T47D (cell line): ENCODE measurements around the gene DIAPH2.

ENCODE experiments used
- DNase-seq, 2 experiments: peaks; one replicate each; pipeline versions ENCODE4 v3.0.0 to v3.0.0-alpha.2; 2011 to 2012; ENCODE audit warnings: low read depth in 1 of 2, low spot score in 1 of 2
- JUND ChIP-seq: IDR thresholded peaks from 2 replicates; pipeline ENCODE4 v1.6.1; 2012; ENCODE audit warnings: low read depth
- in situ Hi-C: cut with HindIII; loops from 2 replicates; pipeline ENCODE4 v1.10.0; 2016; ENCODE audit warnings: low sequenced_read_pairs, low pct_unique_long_range_greater_than_20kb

The DIAPH2 gene

GRCh38 chrX:97016106-97016505 is 331.5 kb downstream of the DIAPH2 start:
- no peak for TF ChIP-seq JUND
- DNase-seq: no peak
- in situ Hi-C loops: no loop called here

DNA sequence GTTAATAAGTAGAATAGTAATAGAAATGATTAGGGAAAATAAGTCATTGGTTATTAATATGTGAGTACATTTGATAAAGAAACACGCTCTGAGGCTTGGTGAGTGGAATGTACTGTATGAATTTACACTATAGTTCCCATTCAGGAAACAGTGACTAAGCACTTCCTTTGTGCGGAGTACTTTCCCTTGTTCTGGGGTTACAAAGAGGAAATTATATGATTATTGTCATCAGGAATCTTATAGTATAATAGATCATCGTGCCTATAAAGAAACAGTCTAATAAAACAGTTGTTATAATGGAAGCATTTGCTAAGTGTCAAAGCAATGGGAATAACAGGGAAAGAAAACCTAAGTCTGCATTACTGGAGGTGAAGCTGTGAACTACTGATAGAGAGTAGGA is 337.0 kb downstream of the DIAPH2 start:
- no peak for DNase-seq
- TF ChIP-seq JUND: no peak
- in situ Hi-C loops: no loop called here

DNA sequence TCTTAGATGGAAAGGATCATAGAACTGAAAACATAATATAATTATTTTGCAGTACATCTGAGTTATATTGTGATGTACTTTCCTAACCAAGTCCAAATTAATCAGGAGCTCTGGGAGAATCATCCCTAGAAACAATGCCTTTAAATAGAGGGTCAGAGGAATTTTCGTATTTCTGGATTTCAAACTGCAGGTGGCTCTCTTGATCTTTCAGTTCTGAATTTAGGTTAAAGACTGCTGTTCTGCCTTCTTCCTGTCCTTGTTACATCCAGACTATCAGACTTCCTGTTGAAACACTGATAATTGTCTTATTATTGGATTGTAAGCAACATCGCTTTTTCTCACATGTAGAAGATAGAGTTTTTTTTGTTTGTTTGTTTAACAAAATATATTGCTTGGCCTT is 341.8 kb downstream of the DIAPH2 start:
- in situ Hi-C loops: no loop called here
- peak in 1 of 2 experiments; percentile 4 for DNase-seq
- TF ChIP-seq JUND: no peak

- TF ChIP-seq JUND: no peak
Measured at GRCh38 chrX:97027384-97027922, 342.8 kb downstream of the DIAPH2 start.

DNA sequence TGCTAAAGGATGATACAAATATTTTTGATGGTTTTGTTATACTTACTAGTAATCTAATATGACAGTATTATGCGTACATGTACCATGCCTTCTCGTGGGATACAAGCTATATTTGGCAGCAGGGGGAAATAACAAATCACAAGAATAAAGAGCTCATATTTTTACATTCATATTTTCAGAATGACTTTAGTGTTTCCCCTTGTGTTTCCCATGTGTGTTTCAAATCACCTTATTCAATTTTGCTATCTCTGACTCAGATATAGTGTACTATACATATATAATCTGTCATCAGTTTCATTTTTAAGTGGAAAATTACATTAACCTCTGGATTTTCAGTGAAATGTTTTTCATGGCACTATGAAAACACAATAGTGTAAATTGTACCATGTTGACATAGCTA is 345.8 kb downstream of the DIAPH2 start:
- TF ChIP-seq JUND: no peak
- DNase-seq: no peak
- in situ Hi-C loops: no loop called here

More at GRCh38 chrX:97027384-97027922, 342.8 kb downstream of the DIAPH2 start:
- in situ Hi-C loops: no loop called here
- peak in 1 of 2 experiments; percentile 5 for DNase-seq

GRCh38 chrX:97030947-97031346 is 346.3 kb downstream of the DIAPH2 start:
- no peak for TF ChIP-seq JUND
- DNase-seq: no peak
- in situ Hi-C loops: no loop called here

DNA sequence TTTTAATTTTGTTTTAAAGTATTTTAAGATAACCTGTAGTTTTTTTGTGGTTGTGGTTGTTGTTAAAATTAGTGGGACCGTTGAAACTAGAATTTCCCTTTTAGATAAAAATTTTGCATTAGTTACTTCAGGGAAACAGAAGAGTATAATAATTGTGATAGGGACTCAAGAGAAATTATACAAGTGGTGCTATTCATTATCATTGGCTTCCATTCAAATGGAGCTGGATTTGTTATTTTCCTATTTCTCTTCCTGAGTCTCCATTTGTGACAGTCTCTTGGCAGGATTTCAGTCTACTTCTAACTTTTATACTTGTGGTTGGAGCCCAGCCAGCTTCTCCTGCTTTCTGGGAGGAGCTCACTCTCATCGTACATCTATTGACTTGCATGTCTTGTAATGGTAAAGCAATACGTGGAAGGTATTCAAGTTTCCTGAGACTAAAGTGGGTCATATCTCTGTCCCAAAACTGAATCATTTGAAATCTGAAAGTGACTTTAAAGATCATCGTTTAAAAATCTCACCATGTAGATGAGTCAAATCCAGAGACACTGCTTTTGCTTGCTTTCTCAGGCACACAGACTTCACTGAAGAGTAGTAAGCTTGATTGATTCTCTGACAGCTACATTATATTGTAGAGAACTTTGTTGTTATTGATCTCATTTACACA is 354.9 kb downstream of the DIAPH2 start:
- in situ Hi-C loops: no loop called here
- no peak for DNase-seq
- no peak for TF ChIP-seq JUND

GRCh38 chrX:97045470-97045869 is 360.8 kb downstream of the DIAPH2 start:
- TF ChIP-seq JUND: no peak
- in situ Hi-C loops: no loop called here
- no peak for DNase-seq

DNA sequence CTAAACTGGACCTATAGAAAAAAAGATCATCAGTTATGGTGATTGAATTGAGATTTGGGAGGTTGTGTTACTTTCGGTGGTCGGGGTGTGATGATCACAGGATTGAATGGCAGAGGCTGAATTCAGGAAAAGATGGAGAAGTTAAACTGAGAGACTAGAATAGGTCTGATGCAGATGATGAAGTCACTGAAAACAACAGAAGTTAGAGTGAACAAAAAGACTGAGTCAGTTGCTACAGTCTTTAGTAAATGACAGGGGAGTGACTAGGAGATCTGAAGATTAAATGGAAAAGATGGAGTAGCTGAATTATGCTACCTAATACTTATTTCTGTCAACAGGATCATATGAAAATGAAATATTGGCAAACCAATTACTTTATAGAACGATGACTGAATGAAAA is 362.2 kb downstream of the DIAPH2 start:
- no peak for DNase-seq
- TF ChIP-seq JUND: no peak
- in situ Hi-C loops: no loop called here

DNA sequence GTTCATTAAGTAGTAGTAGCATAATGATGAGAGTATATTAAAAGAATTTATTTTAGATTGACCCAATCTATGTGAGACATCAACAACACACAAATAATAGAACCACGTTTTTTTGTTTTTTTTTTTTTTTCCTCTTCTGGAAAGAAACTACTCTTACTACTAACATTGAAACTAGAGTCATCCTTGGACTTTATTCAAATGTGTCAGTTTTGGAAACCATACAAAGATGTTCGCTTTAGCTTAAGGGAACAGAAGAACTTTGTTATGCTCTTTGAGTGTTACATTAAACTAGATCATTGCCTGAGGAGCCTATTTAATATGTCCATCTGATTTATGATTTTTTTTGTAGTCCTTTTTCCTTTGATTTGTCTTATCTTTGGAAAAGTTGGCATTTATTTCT is 365.8 kb downstream of the DIAPH2 start:
- in situ Hi-C loops: no loop called here
- DNase-seq: no peak

GRCh38 chrX:97057349-97057909 is 372.8 kb downstream of the DIAPH2 start:
- in situ Hi-C loops: no loop called here
- DNase-seq: peak in 1 of 2 experiments; percentile 0

More for the DNA sequence above, 365.8 kb downstream of the DIAPH2 start:
- no peak for TF ChIP-seq JUND

GRCh38 chrX:97060020-97060419 is 375.4 kb downstream of the DIAPH2 start:
- in situ Hi-C loops: no loop called here
- no peak for TF ChIP-seq JUND
- DNase-seq: no peak

More at GRCh38 chrX:97057349-97057909, 372.8 kb downstream of the DIAPH2 start:
- no peak for TF ChIP-seq JUND

DNA sequence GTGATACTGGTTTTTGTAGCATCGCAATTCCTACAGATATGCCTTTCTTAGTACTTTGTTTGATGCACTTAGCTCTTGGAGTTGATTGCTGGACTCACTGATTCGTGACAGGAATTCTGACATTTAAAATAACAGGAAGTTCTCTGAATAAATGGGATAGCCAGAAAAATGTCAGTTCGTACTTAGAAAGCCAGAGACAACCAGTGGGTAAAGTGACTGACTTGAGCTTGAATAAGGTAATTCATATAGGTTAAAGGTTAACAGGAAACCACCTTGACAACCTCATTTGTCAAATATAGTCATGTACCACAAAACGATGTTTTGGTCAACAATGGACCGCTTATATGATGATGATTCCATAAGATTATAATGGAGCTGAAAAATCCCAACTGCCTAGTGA is 380.4 kb downstream of the DIAPH2 start:
- in situ Hi-C loops: no loop called here
- DNase-seq: no peak
- no peak for TF ChIP-seq JUND
